ENCODE measurements around the gene FOXA2. TPM values are rescaled to one million over a fixed set of nuclear protein-coding genes. Genes with fewer than 3 reads are reported as not detected.

FOXA2 gene
- polyA plus RNA-seq, 2 of the 4 experiments (the other 2 are of a cell fraction) = 8.3 to 20.7 TPM

DNA sequence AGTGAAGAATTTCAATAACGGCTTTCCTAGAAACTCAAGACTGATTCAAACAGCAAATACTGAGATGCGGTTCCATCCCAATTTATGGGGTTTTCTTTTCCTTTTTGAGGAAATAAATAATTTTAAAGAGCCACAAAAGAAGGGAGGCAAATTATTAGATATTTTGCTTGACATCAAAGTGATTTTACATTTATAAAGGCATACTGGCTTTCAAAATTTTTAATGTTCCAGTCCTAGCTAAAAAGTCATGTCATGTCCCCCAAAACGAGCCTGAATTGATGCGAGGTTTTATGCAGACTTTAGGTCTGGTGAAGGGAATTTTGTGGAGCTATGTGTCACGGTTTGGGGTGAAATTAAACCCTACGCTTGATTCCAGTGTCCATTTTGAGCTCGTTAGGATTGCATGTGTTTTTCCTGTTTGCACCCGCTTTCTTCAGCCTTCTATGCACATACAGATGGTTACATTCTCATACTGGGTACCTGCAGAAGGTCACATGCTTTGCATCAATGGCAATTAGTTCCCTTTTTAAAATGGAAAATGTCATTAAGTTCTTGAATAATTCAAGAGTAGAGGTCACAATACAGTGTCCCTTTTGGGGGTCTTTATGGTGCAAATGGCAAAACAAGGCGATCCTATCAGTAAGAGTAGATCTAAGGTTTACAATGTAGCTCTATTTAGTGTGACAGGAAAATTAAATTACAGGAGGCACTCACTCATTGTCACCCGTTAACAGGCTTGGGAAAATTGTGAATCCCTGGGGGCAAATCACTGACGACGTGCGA, 17.3 kb downstream of the FOXA2 start (continued):
- no peak for TF ChIP-seq FOXS1 (CRISPR knock-in tag; IDR thresholded peaks at IDR 0.05)
- no peak for TF ChIP-seq ZSCAN20 (CRISPR knock-in tag; IDR thresholded peaks at IDR 0.05)
- no peak for TF ChIP-seq NPAS2 (CRISPR knock-in tag; IDR thresholded peaks at IDR 0.05; ENCODE audit: borderline replicate concordance)

DNA sequence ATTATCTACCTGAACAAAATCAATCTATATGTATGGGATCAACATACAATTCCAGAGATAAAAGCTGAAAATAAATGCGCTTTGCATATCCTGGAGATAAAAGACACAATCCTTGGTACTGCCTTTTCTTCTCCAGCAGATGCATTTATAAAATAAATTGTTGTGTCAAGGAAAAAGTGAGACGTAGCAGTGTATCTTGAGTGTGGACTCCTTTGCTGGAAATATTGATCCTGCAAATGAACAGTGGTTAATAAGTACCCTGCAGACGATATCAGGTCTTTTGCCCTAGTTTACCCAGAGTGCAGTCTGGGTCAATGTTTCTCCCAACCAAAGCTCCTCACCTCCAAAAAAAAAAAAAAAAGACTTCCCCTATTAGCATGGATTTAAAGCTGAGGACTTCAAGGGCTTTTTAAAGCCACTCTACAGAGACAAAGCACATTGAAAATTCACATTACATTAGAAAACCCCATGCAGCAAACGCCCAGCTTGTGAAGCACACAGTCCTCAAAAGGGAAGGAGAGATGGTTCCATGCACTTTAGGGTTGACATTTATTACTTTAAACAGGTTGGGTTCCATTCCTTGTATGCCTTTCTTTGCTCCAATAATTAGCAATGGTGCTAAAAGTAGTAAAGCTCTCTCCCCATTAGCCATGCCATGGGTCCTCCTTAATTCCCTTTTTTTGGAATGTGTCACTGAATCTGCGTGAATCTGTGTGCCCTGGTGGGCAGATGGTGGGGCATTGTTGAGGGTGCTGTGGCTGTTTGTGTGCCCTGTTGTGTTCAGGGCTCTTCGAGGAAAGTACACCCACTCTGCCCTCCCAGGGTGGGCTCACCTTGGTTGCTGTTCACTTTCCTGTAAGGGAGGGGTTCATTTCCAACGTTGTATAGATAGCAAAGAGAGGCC, 21.1 kb downstream of the FOXA2 start:
- 73% methylated on average over 7 of the region's 7 CpGs for WGBS (ENCODE audit: missing lambda C conversion rate)
- CTCF ChIA-PET = interaction anchor here (0.6 to 2.3 kb wide), 9 partner anchors 10 to 1371 kb away, joined by 3 to 9 read pairs (median 4); no protein-coding TSS in a partner anchor

DNA sequence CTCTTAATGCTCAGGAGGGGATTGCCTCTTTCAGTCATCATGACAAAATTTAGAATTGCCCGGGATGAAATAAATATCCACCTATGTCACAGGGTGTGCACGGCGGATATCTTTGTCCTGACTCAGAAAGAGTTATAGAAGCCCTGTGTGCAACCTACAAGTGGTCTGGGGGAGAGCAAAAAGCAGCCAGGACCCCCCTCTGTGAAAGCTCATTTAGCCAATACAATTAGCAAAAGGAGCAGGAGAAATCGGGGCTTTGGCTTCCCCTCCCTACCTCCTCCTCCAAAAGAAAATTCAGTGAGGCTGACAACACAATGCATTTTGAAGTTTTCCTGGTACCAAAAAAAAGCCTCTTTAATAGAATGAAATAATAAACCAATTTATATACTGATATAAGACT, 21.8 kb downstream of the FOXA2 start:
- no peak for ATAC-seq
- POLR2A ChIA-PET = no interaction called here

More for the DNA sequence above, 21.1 kb downstream of the FOXA2 start:
- no peaks in the 10 kb centered on the region for H3K9me3 ChIP-seq
- H3K4me3 ChIP-seq = no peak overlapping the region
- DNase-seq (ENCODE audit: low read depth in 1 of 2, low spot score in 1 of 2) (no peak), FAIRE-seq (peak; percentile 32), ATAC-seq (no peak)
- H3K27ac ChIP-seq = no peak overlapping the region
- no peaks in the 10 kb centered on the region for H3K4me1 ChIP-seq
- H3K4me2 ChIP-seq = no peak overlapping the region
- POLR2A ChIA-PET = no interaction called here
- no peak for TF ChIP-seq CHD4 (IDR thresholded peaks at IDR 0.05; ENCODE audit: borderline replicate concordance)

DNA sequence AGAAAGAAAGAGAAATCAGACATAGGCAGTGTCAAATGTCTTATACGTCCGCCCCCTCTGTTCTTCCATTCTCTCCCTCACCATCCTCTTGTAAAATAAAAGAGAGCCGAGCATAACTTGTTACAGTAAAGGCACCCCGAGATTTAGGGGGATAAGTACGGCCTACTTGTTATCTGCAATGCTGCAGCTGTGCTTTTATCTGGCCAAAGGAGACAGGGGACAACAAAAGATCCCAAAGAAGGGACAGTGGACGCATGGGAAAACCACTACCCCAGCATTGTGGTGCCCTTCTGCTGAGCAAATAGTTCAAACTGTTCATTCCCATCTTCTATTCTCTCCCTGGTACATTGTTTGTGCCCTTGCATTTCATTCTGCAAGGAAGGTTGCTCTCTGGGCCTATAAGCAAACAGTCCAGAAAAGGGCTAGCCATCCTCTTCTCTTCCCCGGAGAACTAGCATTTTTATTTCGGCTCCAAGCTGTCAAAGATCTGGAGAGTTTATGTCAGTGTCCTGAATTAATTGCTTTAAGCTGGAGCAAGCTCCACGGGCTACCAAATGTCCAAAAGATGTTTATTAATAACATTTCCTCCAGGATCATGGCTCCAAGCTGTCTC, 22.3 kb downstream of the FOXA2 start:
- POLR2A ChIA-PET = no interaction called here
- no peak for ATAC-seq
- TF ChIP-seq HOXB13 (CRISPR knock-in tag; IDR thresholded peaks at IDR 0.05; ENCODE audit: low read depth) (no peak), NPAS2 (CRISPR knock-in tag; IDR thresholded peaks at IDR 0.05; ENCODE audit: borderline replicate concordance) (no peak), CHD2 (IDR thresholded peaks at IDR 0.05; ENCODE audit: low read length, partially characterized antibody) (no peak), EHF (CRISPR knock-in tag; IDR thresholded peaks at IDR 0.05) (no peak), RNF2 (IDR thresholded peaks at IDR 0.05; ENCODE audit: borderline replicate concordance, low read depth) (no peak), MAFK (IDR thresholded peaks at IDR 0.05; ENCODE audit: partially characterized antibody) (no peak), EHMT2 (IDR thresholded peaks at IDR 0.05; ENCODE audit: low read depth) (no peak), ESRRA (IDR thresholded peaks at IDR 0.05; ENCODE audit: borderline replicate concordance, low read length) (no peak), SMC3 (IDR thresholded peaks at IDR 0.05) (no peak)
- TF ChIP-seq, protein P1, sequence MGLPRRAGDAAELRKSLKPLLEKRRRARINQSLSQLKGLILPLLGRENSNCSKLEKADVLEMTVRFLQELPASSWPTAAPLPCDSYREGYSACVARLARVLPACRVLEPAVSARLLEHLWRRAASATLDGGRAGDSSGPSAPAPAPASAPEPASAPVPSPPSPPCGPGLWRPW (IDR thresholded peaks at IDR 0.05) = no peak
- TF ChIP-seq, protein P2, sequence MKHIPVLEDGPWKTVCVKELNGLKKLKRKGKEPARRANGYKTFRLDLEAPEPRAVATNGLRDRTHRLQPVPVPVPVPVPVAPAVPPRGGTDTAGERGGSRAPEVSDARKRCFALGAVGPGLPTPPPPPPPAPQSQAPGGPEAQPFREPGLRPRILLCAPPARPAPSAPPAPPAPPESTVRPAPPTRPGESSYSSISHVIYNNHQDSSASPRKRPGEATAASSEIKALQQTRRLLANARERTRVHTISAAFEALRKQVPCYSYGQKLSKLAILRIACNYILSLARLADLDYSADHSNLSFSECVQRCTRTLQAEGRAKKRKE (CRISPR knock-in tag; IDR thresholded peaks at IDR 0.05; ENCODE audit: low read depth) = no peak
- TF ChIP-seq, protein P3, sequence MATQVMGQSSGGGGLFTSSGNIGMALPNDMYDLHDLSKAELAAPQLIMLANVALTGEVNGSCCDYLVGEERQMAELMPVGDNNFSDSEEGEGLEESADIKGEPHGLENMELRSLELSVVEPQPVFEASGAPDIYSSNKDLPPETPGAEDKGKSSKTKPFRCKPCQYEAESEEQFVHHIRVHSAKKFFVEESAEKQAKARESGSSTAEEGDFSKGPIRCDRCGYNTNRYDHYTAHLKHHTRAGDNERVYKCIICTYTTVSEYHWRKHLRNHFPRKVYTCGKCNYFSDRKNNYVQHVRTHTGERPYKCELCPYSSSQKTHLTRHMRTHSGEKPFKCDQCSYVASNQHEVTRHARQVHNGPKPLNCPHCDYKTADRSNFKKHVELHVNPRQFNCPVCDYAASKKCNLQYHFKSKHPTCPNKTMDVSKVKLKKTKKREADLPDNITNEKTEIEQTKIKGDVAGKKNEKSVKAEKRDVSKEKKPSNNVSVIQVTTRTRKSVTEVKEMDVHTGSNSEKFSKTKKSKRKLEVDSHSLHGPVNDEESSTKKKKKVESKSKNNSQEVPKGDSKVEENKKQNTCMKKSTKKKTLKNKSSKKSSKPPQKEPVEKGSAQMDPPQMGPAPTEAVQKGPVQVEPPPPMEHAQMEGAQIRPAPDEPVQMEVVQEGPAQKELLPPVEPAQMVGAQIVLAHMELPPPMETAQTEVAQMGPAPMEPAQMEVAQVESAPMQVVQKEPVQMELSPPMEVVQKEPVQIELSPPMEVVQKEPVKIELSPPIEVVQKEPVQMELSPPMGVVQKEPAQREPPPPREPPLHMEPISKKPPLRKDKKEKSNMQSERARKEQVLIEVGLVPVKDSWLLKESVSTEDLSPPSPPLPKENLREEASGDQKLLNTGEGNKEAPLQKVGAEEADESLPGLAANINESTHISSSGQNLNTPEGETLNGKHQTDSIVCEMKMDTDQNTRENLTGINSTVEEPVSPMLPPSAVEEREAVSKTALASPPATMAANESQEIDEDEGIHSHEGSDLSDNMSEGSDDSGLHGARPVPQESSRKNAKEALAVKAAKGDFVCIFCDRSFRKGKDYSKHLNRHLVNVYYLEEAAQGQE (IDR thresholded peaks at IDR 0.05) = no peak

More for the DNA sequence above, 21.8 kb downstream of the FOXA2 start:
- CTCF ChIA-PET = interaction anchor here (1.0 to 2.3 kb wide), 6 partner anchors 12 to 224 kb away, joined by 3 to 9 read pairs (median 4); no protein-coding TSS in a partner anchor
- TF ChIP-seq ZNF302 (CRISPR knock-in tag; IDR thresholded peaks at IDR 0.05) (no peak), KDM5A (IDR thresholded peaks at IDR 0.05) (no peak), HOXA7 (CRISPR knock-in tag; IDR thresholded peaks at IDR 0.05) (no peak), CHD4 (IDR thresholded peaks at IDR 0.05; ENCODE audit: borderline replicate concordance) (no peak), NFE2L2 (conservative IDR thresholded peaks at IDR 0.05; ENCODE audit: low read length) (no peak)
- TF ChIP-seq, protein P4, sequence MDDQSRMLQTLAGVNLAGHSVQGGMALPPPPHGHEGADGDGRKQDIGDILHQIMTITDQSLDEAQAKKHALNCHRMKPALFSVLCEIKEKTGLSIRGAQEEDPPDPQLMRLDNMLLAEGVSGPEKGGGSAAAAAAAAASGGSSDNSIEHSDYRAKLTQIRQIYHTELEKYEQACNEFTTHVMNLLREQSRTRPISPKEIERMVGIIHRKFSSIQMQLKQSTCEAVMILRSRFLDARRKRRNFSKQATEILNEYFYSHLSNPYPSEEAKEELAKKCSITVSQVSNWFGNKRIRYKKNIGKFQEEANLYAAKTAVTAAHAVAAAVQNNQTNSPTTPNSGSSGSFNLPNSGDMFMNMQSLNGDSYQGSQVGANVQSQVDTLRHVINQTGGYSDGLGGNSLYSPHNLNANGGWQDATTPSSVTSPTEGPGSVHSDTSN (IDR thresholded peaks at IDR 0.05) = no peak
- TF ChIP-seq, protein P2 (CRISPR knock-in tag; IDR thresholded peaks at IDR 0.05; ENCODE audit: low read depth) = no peak
- no peak overlapping the region for H3K4me2 ChIP-seq
- no peaks in the 10 kb centered on the region for H3K4me1 ChIP-seq
- H3K4me3 ChIP-seq = no peak overlapping the region
- DNase-seq (ENCODE audit: low read depth in 1 of 2, low spot score in 1 of 2) (no peak), FAIRE-seq (no peak)
- H3K9me3 ChIP-seq = no peaks in the 10 kb centered on the region
- WGBS (ENCODE audit: missing lambda C conversion rate) = 76% methylated on average over 4 of the region's 4 CpGs
- H3K27ac ChIP-seq = no peak overlapping the region

More for the DNA sequence above, 22.3 kb downstream of the FOXA2 start:
- no peak for DNase-seq (ENCODE audit: low read depth in 1 of 2, low spot score in 1 of 2)
- Histone ChIP-seq H3K4me3 (no peak overlapping the region), H3K4me1 (no peaks in the 10 kb centered on the region), H3K4me2 (no peak overlapping the region), H3K9me3 (no peaks in the 10 kb centered on the region), H3K27ac (no peak overlapping the region)
- CTCF ChIA-PET = interaction anchor here (1.0 to 1.4 kb wide), 4 partner anchors 12 to 61 kb away, joined by 3 to 8 read pairs (median 3); no protein-coding TSS in a partner anchor
- FAIRE-seq = no peak
- WGBS (ENCODE audit: missing lambda C conversion rate) = 80% methylated on average over 9 of the region's 9 CpGs

All from A549 (cell line).